Neural cell (in vitro differentiated cells): ENCODE results near the gene PDIA6. TPM values are rescaled to one million over a fixed set of nuclear protein-coding genes. Genes with fewer than 3 reads are reported as not detected.

Experiments used
- H2AFZ ChIP-seq: fragments of 200-600, 300-800 bp; sonication (generic), shearing (Covaris generic); 2 replicates; pipeline ENCODE4 v1.6.0; 2014; ENCODE audit warnings: low read depth, mild to moderate bottlenecking, antibody characterized with exemption, low read length, moderate library complexity
- H3F3A ChIP-seq: fragments of 200-600 bp; shearing (Covaris generic); 2 replicates; pipeline ENCODE4 v1.6.1; 2016; ENCODE audit warnings: mild to moderate bottlenecking, moderate library complexity, mixed read lengths, antibody characterized with exemption, low read length; ENCODE audit not compliant: insufficient read depth, poor library complexity, severe bottlenecking
- H3K27ac ChIP-seq: fragments of 200-600, 300-800 bp; sonication (generic), shearing (Covaris generic); 2 replicates; pipeline ENCODE4 v1.5.1; 2014; ENCODE audit warnings: mild to moderate bottlenecking, low read length, moderate library complexity
- H3K27me3 ChIP-seq: fragments of 300-800, 200-600 bp; sonication (generic), shearing (Covaris generic); 2 replicates; pipeline ENCODE4 v1.6.0; 2014; ENCODE audit warnings: mild to moderate bottlenecking, low read depth, low read length, moderate library complexity; ENCODE audit not compliant: insufficient read depth
- H3K36me3 ChIP-seq: fragments of 300-800, 200-600 bp; sonication (generic), shearing (Covaris generic); 2 replicates; pipeline ENCODE4 v1.5.1; 2014; ENCODE audit warnings: mild to moderate bottlenecking, antibody characterized with exemption, low read length, moderate library complexity; ENCODE audit not compliant: insufficient read depth
- H3K4me2 ChIP-seq: fragments of 300-800, 200-600 bp; sonication (generic), shearing (Covaris generic); 2 replicates; pipeline ENCODE4 v1.6.0; 2014; ENCODE audit warnings: mild to moderate bottlenecking, low read length
- H3K4me3 ChIP-seq: fragments of 300-800, 200-600 bp; sonication (generic), shearing (Covaris generic); 2 replicates; pipeline ENCODE4 v1.5.1; 2014; ENCODE audit warnings: mild to moderate bottlenecking, low read length, moderate library complexity
- H3K79me2 ChIP-seq: fragments of 200-600 bp; shearing (Covaris generic); replicated peaks from 2 replicates; pipeline ENCODE4 v1.6.0; 2014; ENCODE audit warnings: mild to moderate bottlenecking, low read length, moderate library complexity; ENCODE audit not compliant: insufficient read depth
- H3K9ac ChIP-seq: fragments of 300-800, 200-600 bp; sonication (generic), shearing (Covaris generic); 2 replicates; pipeline ENCODE4 v1.6.1; 2016; ENCODE audit warnings: mild to moderate bottlenecking, low read length, mixed read lengths
- H3K9me2 ChIP-seq: fragments of 200-600 bp; shearing (Covaris generic); 2 replicates; pipeline ENCODE4 v1.6.1; 2016; ENCODE audit warnings: mild to moderate bottlenecking, low read length, mixed read lengths; ENCODE audit not compliant: insufficient read depth
- H3K9me3 ChIP-seq: fragments of 200-600, 300-800 bp; sonication (generic), shearing (Covaris generic); 2 replicates; pipeline ENCODE4 v1.6.1; 2016; ENCODE audit warnings: mild to moderate bottlenecking, mixed run types, low read length, moderate library complexity, mixed read lengths
- H4K20me1 ChIP-seq: fragments of 200-600 bp; shearing (Covaris generic); 2 replicates; pipeline ENCODE4 v1.6.1; 2016; ENCODE audit warnings: mild to moderate bottlenecking, mixed run types; ENCODE audit not compliant: insufficient read depth
- CTCF ChIP-seq: fragments of 450-650 bp; IDR thresholded peaks from 2 replicates; pipeline ENCODE4 v1.5.1; 2014; ENCODE audit warnings: antibody characterized with exemption, mild to moderate bottlenecking, moderate library complexity; ENCODE audit not compliant: poor library complexity, severe bottlenecking
- EP300 ChIP-seq: fragments of 450-650 bp; conservative IDR thresholded peaks from 2 replicates; pipeline ENCODE4 v1.6.1; 2014; ENCODE audit warnings: antibody characterized with exemption, mild to moderate bottlenecking, moderate library complexity; ENCODE audit not compliant: poor library complexity, severe bottlenecking
- POLR2AphosphoS5 ChIP-seq: IDR thresholded peaks from 2 replicates; pipeline ENCODE4 v1.6.1; 2012
- RAD21 ChIP-seq: fragments of 450-650 bp; conservative IDR thresholded peaks from 2 replicates; pipeline ENCODE4 v1.6.1; 2014; ENCODE audit warnings: antibody characterized with exemption, mild to moderate bottlenecking, moderate library complexity
- REST ChIP-seq: IDR thresholded peaks from 2 replicates; pipeline ENCODE4 v1.6.1; 2012; ENCODE audit warnings: borderline replicate concordance
- SMC3 ChIP-seq: fragments of 450-650 bp; conservative IDR thresholded peaks from 2 replicates; pipeline ENCODE4 v1.6.1; 2014; ENCODE audit warnings: antibody characterized with exemption, mild to moderate bottlenecking, moderate library complexity; ENCODE audit not compliant: poor library complexity
- polyA plus RNA-seq: library from polyadenylated mRNA; depleted of rRNA; stranded (reverse); fragments of >200 nt; gene quantifications from 2 replicates; pipeline ENCODE4 v1.2.3, GENCODE V29; 2014

PDIA6 gene
- polyA plus RNA-seq, 1 donor from 2014 or later, result 124 TPM

GRCh38 chr2:10764896-10765295, 47.7 kb downstream of the PDIA6 start:
- Histone ChIP-seq H2AFZ (no peak overlapping the region), H3K9me3 (no peaks in the 10 kb centered on the region), H3K27me3 (no peaks in the 10 kb centered on the region), H3K36me3 (no peaks in the 10 kb centered on the region), H3K4me3 (no peak overlapping the region), H3K79me2 (no peaks in the 10 kb centered on the region), H3K27ac (no peak overlapping the region), H4K20me1 (no peaks in the 10 kb centered on the region), H3K4me2 (no peak overlapping the region), H3F3A (no peaks in the 10 kb centered on the region), H3K9ac (no peak overlapping the region), H3K9me2 (no peaks in the 10 kb centered on the region)
- no peak for TF ChIP-seq CTCF

GRCh38 chr2:10764096-10764785, 48.3 kb downstream of the PDIA6 start:
- no peak for TF ChIP-seq EP300
- TF ChIP-seq REST, result no peak
- H2AFZ ChIP-seq, result no peak overlapping the region

GRCh38 chr2:10763461-10763800, 49.2 kb downstream of the PDIA6 start:
- no peak overlapping the region for H3K4me2 ChIP-seq
- no peaks in the 10 kb centered on the region for H4K20me1 ChIP-seq
- H3K9ac ChIP-seq, result no peak overlapping the region
- H3K27ac ChIP-seq, result no peak overlapping the region
- no peak overlapping the region for H2AFZ ChIP-seq
- no peaks in the 10 kb centered on the region for H3K9me2 ChIP-seq
- no peaks in the 10 kb centered on the region for H3K36me3 ChIP-seq
- H3K9me3 ChIP-seq, result no peaks in the 10 kb centered on the region
- no peaks in the 10 kb centered on the region for H3K27me3 ChIP-seq
- no peaks in the 10 kb centered on the region for H3K79me2 ChIP-seq
- no peaks in the 10 kb centered on the region for H3F3A ChIP-seq
- no peak for TF ChIP-seq POLR2AphosphoS5
- TF ChIP-seq SMC3, result no peak
- TF ChIP-seq EP300, result no peak
- no peak for TF ChIP-seq RAD21
- H3K4me3 ChIP-seq, result no peak overlapping the region

More at GRCh38 chr2:10764096-10764785, 48.3 kb downstream of the PDIA6 start:
- Histone ChIP-seq H3K4me2 (no peak overlapping the region), H3K9me3 (no peaks in the 10 kb centered on the region), H3K27me3 (no peaks in the 10 kb centered on the region), H3F3A (no peaks in the 10 kb centered on the region), H3K9ac (no peak overlapping the region), H3K36me3 (no peaks in the 10 kb centered on the region), H3K4me3 (no peak overlapping the region), H3K79me2 (no peaks in the 10 kb centered on the region), H3K27ac (no peak overlapping the region), H4K20me1 (no peaks in the 10 kb centered on the region), H3K9me2 (no peaks in the 10 kb centered on the region)
